Glomerular visceral epithelial cell (primary cell): ENCODE data around the gene SEZ6L.

Experiments used
- DNase-seq: peaks from one replicate; pipeline ENCODE4 v3.0.0-alpha.2; 2016; ENCODE audit errors: extremely low spot score

The SEZ6L gene

DNA sequence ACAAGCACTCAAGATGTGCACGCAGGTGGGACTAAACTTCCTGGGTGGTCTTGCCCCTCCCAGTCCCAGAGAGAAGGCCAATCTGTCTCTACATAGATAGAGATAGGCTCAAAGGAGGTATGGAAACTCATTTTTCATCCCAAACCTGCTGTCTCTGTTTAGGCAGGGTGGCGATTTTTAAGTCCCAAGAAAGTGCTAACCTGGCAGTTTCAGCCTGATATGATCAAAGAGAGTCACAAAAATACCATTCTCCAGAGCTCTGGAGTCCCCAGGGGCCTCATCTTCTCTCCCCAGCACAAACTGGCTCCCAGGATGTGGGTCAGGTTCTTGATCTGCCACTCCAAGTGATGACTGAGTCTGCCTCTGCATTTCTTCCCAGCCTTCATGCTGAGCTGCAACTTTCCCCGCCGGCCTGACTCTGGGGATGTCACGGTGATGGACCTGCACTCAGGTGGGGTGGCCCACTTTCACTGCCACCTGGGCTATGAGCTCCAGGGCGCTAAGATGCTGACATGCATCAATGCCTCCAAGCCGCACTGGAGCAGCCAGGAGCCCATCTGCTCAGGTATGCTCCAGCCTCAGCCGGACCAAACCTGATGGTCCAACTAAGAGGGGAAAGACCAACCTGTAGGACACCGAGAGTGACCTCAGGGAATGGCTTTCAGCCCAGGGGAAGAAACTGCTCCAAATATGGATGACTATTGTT is 129.5 kb downstream of the SEZ6L start:
- no peak for DNase-seq

DNA sequence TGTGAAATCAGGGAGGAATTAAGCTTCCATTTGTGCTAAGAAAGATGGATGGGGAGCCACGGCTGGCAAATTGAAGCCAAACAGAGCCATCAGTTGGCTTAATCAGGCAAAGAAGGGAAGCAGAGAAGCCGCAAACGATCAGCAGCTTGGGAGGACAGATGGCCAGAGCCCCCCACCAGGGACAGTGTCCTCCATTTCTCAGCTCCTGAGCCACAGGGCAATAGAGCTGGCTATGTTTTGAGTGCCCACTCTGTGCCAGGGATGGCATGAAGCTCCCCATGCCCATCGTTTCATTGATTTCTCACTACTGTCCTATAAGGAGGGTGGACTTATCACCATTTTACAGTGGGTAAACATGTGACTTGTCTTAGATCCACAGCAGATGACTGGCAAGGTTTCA is 133.5 kb downstream of the SEZ6L start:
- DNase-seq = no peak

DNA sequence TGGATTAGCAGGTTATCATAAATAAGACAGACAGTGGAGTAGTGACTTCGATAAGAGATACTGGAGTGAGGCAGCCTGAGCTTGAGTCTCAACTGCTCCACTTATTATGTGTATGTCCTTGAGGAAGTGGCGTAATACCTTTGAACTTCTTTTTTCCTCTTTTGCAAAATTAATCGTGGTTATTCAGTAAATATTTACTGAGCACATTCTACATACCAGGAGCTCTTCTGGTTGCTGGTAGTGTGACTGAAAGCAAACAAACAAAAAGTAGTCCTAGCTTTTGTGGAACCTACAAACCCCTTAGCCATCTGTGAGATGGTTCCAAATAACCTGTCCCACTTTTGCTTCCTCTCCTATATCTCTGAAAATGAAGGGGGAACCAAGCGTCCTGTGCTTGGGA is 134.2 kb downstream of the SEZ6L start:
- no peak for DNase-seq

DNA sequence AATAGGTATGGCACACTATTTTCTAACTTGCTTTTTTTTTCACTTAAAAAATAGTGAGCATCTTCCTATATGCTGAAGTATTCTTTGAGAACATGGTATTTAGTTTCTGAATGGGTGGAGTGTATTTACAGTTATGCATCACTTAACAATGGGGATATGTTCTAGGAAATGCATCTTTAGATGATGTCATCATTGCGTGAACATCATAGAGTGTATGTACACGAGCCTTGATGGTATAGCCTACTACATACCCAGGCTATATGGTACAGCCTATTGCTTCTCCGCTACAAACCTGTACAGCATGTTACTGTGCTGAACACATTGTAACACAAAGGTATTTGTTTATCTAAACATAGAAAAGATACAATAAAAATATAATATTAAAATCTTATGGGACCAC is 135.5 kb downstream of the SEZ6L start:
- DNase-seq = no peak

DNA sequence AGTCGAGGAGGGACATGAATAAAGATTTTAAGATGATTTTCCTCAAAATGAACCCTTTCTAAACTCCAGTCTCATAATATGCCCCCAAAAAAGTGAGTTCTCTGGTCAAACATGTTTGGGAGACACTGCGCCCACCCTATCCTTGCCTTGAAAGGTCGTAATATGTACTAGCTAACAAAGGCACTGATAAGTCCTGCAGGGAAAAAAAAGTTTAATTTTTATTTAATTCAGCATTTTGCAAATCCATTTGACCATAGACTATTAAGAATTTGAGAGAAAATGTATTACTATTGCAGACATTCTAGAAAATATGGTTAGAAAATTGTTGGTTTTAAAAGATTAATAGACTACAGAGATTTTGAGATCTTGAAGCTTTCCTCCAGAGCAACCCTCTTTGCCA is 139.2 kb downstream of the SEZ6L start:
- DNase-seq = no peak

GRCh38 chr22:26310616-26311015 is 141.4 kb downstream of the SEZ6L start:
- no peak for DNase-seq

GRCh38 chr22:26313291-26313690 is 144.0 kb downstream of the SEZ6L start:
- DNase-seq = no peak

- DNase-seq = no peak
These were observed 144.9 kb downstream of the SEZ6L start for GRCh38 chr22:26314171-26314570.

DNA sequence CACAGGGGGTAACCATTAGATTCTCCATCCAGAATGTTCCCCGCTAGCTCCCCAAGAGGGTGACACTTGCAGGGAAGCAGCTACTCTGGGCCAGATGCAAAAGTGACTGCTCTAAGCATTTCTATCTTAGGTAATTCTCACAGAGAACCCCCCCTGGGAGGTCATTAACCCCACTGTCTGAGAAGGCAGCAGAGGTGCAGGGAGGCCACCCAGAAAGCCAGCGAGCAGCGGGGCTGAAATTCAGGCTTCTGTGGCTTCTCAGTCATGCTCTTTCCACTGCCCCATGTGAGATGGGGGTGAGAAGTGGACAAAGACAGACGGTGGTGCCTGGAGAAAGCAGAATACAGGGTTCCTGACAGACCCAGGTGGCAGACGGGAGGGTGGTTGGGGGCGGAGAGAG is 145.4 kb downstream of the SEZ6L start:
- DNase-seq = no peak

- no peak for DNase-seq
These were observed 147.5 kb downstream of the SEZ6L start for GRCh38 chr22:26316732-26317285.

DNA sequence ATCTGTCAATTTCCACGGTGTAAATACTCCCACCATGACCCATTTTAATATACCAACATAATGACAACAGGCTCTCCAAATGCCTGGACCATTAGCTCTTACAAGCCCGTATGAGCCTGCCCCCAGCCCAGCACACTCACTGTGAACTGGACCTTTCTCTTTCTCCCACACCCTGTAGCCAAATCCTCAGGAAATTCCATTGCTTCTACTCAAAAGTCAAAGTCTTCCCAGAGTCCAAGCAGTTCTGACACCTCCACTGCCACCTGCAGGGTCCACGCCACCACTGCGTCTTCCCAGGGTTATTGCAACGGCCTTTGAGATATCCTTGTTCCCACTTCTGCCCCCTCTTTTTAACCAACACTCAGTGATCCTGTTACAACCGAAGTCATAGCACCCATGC is 149.7 kb downstream of the SEZ6L start:
- no peak for DNase-seq

GRCh38 chr22:26320447-26320846 is 151.2 kb downstream of the SEZ6L start:
- no peak for DNase-seq

GRCh38 chr22:26321469-26321913 is 152.2 kb downstream of the SEZ6L start:
- no peak for DNase-seq

DNA sequence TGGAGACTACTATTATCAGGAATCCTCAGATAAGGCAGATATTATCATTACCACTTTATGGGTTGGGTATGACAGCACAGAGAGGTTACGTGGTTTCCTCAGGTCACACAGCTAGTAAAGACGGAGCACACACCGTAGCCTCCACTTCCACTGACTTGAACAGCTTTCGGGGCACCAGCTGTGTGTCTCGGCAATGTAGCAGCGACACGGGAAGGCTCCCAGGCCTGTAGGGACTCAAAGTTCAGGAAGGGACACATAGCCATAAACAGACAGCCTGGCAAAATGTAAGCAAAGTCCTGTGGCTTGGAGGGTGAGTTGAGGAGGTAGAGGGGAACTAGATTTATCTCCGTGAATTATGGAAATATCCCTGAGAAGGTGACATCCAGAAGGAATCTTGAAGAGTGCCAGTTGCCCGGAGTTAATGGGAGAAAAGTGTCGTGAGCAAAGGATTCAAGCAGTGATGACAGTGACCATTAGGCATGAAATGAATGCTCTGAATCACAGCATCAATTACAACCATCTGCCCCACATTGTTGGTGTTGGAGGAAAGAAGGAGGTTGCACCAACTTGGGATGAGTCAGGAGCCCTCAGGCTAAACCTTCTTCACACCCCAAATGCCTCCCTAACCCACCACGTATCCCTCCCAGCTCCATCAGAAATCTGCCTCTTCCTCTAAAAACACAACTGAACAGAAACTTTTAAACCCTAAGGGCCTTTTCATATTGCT is 153.1 kb downstream of the SEZ6L start:
- peak; percentile 40 for DNase-seq

DNA sequence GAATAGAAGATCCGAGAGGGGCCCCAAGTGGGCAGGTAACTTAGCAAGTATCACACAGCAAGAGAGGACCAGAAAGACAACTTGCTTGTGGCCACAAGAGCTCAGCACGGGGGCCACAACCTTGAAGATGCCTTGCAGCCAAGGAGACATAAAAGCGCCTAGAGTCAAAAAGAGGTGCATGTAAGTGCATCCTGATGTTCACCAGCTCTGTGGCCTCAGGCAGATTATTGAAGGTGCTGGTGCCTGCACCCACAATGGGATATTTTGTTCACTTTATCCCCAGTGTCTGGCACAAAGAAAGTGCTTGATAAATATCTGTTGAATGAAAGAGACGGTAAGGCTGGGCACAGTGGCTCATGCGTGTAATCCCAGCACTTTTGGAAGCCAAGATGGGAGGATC is 153.8 kb downstream of the SEZ6L start:
- no peak for DNase-seq

- DNase-seq = no peak
These were observed 154.9 kb downstream of the SEZ6L start for GRCh38 chr22:26324150-26324549.

DNA sequence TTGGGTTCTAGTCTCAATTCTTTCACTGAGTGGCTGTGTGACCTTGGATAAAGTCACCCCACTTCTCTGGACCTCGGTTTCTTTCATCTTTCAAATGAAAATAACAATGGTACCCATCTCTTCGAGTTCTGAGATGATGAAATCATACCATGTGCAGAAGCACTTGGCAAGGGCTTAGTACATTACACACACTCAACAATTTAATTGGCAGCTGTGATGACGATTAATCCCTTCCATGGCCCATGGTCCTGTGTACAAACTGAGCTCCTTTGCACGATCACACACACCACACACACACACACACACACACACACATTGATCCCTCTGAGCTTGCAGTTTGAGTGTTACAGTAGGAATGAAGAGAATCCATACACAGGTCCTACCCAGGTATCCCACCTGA is 156.4 kb downstream of the SEZ6L start:
- no peak for DNase-seq

DNA sequence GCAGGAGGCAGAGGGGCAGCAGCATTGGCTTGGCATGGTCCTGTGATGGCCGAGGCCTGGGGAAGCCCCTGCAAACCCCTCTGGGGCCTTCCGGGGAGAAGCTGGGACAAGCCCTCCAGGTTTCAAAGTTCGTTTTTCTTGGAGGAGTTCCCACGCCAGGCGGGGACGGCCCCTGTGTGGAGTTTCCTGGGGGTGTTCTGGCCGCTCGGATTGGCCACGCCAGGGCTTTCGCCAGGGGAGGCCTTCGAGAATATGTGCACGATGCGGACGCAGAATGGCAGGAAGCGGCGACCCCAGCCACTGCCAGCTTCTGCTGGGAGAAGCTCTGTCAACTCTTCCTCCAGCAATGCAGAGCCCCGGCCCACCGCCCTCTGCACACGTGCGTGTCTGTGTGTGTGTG is 157.5 kb downstream of the SEZ6L start:
- DNase-seq = no peak

- no peak for DNase-seq
These were observed 158.0 kb downstream of the SEZ6L start for GRCh38 chr22:26327306-26327705.

DNA sequence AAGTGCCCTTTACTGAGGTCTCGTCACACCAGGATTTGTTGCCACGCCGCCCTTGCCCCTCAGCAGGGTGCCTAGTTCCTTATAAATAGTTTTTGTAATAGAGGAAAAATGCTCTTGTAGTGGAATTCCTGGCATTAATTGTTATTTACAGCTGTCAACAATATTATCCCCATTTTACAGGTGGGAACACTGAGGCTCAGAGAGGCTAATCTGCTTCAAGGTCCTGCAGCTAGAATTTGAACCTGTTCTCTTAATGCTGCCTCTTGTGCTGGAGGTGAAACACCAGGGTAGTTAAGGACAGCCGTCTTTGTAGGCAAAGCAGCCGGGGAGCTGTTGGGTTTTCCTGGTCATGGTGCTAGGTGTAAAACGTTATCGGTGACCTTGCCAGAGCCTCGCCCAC is 159.0 kb downstream of the SEZ6L start:
- no peak for DNase-seq

- peak; percentile 38 for DNase-seq
These were observed 161.8 kb downstream of the SEZ6L start for GRCh38 chr22:26330971-26331625.

GRCh38 chr22:26333088-26333800 is 164.0 kb downstream of the SEZ6L start:
- DNase-seq = no peak
